ENCODE results near the gene TMEM101. TPM values are rescaled to one million over a fixed set of nuclear protein-coding genes. Genes with fewer than 3 reads are reported as not detected.
A peak's percentile ranks its signal among the peaks of the same experiment; 100 is the strongest.
"Not testable (repeated sequence)": the region's sequence is repeated elsewhere in the genome, so short reads cannot be mapped to it uniquely, and the experiment has no call there.

Gene TMEM101
- 35.4 TPM for polyA plus RNA-seq (2013, experiment 1 of 4)
- polyA plus RNA-seq (2013, experiment 2 of 4), result 40.2 TPM
- 32.5 TPM for polyA plus RNA-seq (2013, experiment 3 of 4)
- 39.3 TPM for polyA plus RNA-seq (2013, experiment 4 of 4)

DNA sequence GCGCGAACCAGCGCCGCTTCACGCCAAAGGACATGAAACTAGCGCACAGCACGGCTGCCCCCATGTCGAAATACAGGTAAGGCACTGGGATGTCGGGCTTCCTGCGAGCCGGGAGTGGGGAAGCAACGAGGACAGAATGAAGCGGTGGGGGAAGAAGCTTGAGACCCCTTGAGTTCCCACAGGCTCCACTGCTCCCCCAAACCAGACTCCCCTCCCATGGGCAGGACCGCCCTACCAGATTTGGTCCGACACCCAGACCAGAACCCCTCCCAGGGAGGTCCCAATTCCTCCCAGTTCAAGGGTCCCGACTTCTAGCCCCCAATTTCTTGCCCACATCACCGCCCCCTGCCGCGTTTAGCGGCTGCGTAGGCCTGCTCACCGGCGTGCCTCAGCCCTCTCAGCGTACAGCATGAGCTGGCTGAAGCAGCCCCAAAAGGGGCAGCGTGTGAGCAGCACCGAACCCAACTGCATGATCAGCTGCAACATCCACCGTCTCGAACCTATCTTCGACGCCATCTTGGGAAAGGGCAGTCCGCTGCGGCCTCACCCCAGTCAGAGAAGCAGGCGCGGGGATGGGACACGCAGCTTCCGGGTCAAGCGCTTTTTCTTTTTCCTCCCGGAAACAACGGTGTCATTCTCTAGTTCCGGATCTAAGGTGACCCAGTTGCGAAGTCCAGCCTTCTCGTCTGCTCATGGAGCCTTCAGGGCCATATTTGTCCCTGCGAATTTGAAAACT is at the start of gene TMEM101:
TSS of gene TMEM101 (minus strand) at position 527 of the 736 bp plus-strand sequence. CDS start at position 516, 11 bp downstream.
- no peaks in the 10 kb centered on the region for H3K27me3 ChIP-seq (ENCODE audit: control insufficient read depth, insufficient read depth, low read length, poor library complexity, severe bottlenecking)
- H3K9me3 ChIP-seq (ENCODE audit: control insufficient read depth, low read length), result no peaks in the 10 kb centered on the region
- H3K4me3 ChIP-seq (ENCODE audit: insufficient read depth, low read depth, low read length), result peak within 1 kb of the TSS; percentile 88
- WGBS, 2 experiments, result 1% methylated on average over 43 of the region's 43 CpGs
- H3K27ac ChIP-seq (ENCODE audit: insufficient read depth, low read depth, low read length, poor library complexity, severe bottlenecking), result peak within 1 kb of the TSS; percentile 53
- no peaks in the 10 kb centered on the region for H3K4me1 ChIP-seq (ENCODE audit: control insufficient read depth, insufficient read depth, low read length)
- H3K36me3 ChIP-seq (ENCODE audit: control insufficient read depth, insufficient read depth, low read length), result no peaks in the 10 kb centered on the region

- Histone ChIP-seq H3K27me3 (ENCODE audit: control insufficient read depth, insufficient read depth, low read length, poor library complexity, severe bottlenecking) (no peaks in the 10 kb centered on the region), H3K27ac (ENCODE audit: insufficient read depth, low read depth, low read length, poor library complexity, severe bottlenecking) (no peak overlapping the region), H3K4me3 (ENCODE audit: insufficient read depth, low read depth, low read length) (no peak overlapping the region), H3K4me1 (ENCODE audit: control insufficient read depth, insufficient read depth, low read length) (peaks cover 5% of the 10 kb centered on the region), H3K9me3 (ENCODE audit: control insufficient read depth, low read length) (no peaks in the 10 kb centered on the region), H3K36me3 (ENCODE audit: control insufficient read depth, insufficient read depth, low read length) (peaks cover 9% of the 10 kb centered on the region)
- 93% methylated on average over 9 of the region's 10 CpGs for WGBS, 2 experiments
Measured at GRCh38 chr17:44063704-44064639, 49.2 kb upstream of the TMEM101 start.

DNA sequence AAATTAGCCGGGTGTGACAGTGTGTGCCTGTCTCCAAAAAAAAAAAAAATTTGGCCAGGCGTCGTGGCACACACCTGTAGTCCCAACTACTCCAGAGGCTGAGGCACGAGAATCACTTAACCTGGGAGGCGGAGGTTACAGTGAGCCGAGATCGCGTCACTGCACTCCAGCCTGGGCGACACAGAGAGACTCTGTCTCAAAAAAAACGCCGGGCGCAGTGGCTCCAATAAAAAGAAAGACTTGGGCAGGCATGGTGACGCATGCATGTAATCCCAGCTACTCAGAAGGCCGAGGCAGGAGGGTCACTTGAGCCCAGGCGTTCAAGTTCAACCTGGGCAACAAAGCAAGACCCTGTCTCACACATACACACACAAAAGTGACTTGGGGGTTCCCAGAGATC is 48.1 kb upstream of the TMEM101 start:
- Histone ChIP-seq H3K27me3 (ENCODE audit: control insufficient read depth, insufficient read depth, low read length, poor library complexity, severe bottlenecking) (no peaks in the 10 kb centered on the region), H3K4me1 (ENCODE audit: control insufficient read depth, insufficient read depth, low read length) (peaks cover 5% of the 10 kb centered on the region), H3K27ac (ENCODE audit: insufficient read depth, low read depth, low read length, poor library complexity, severe bottlenecking) (no peak overlapping the region), H3K4me3 (ENCODE audit: insufficient read depth, low read depth, low read length) (no peak overlapping the region), H3K36me3 (ENCODE audit: control insufficient read depth, insufficient read depth, low read length) (peaks cover 13% of the 10 kb centered on the region), H3K9me3 (ENCODE audit: control insufficient read depth, low read length) (no peaks in the 10 kb centered on the region)
- 93 to 95% methylated on average over 15 of the region's 15 CpGs for WGBS, 2 experiments

DNA sequence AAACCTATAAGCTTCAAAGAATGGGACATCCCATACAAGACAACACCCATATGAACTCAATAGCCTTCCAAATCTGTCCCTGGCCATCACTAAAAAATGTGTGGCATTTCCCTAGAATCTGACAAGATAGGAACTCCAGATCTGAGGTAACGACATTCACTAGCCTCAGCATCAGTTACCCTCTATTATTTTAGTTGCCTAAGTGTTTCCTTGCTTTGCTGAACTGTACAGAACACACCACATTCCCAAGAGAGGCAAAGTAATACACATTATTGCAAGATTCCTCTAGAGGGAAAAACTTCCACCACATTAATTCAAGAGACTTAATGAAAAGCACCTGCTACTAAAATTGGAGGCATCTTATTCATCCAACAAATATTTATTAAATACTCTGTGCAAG is 46.7 kb upstream of the TMEM101 start:
- 86 to 90% methylated on average over 1 of the region's 1 CpG for WGBS, 2 experiments
- peaks cover 5% of the 10 kb centered on the region for H3K4me1 ChIP-seq (ENCODE audit: control insufficient read depth, insufficient read depth, low read length)
- peaks cover 14% of the 10 kb centered on the region for H3K36me3 ChIP-seq (ENCODE audit: control insufficient read depth, insufficient read depth, low read length)

DNA sequence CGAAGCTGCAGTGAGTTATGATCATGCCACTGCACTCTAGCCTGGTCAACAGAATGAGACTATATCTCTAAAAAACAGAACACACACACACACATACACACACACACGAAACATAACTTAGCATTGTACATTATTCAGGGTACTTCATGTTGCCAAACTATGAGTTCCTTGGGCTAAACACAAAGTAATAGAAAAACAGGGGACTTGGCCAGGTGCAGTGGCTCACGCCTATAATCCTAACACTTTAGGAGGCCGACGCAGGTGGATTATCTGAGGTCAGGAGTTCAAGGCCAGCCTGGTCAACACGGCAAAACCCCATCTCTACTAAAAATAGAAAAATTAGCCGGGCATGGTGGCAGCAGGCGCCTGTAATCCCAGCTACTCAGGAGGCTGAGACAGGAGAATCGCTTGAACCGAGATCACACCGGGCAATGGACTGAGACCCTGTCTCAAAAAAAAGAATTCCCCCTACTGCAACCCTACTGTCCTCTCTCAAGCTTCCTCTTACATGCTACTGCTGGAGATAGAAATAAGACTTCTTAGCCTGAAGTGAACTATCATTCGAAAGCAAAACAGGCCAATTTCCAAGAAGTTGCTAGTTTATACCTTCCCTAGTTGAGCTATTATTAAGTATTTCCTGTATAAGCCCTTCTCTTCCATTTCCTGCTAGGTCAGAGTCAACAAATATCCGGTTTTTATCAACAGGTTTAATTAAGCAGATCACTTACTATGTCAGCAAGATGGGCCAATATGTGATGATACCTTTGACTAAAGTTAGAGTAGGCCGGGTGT is 44.5 kb upstream of the TMEM101 start:
- Histone ChIP-seq H3K4me1 (ENCODE audit: control insufficient read depth, insufficient read depth, low read length) (peaks cover 5% of the 10 kb centered on the region), H3K36me3 (ENCODE audit: control insufficient read depth, insufficient read depth, low read length) (peaks cover 19% of the 10 kb centered on the region), H3K9me3 (ENCODE audit: control insufficient read depth, low read length) (no peaks in the 10 kb centered on the region), H3K27me3 (ENCODE audit: control insufficient read depth, insufficient read depth, low read length, poor library complexity, severe bottlenecking) (no peaks in the 10 kb centered on the region), H3K4me3 (ENCODE audit: insufficient read depth, low read depth, low read length) (no peak overlapping the region), H3K27ac (ENCODE audit: insufficient read depth, low read depth, low read length, poor library complexity, severe bottlenecking) (no peak overlapping the region)
- 93 to 94% methylated on average over 13 to 14 of the region's 14 CpGs for WGBS, 2 experiments

More for the DNA sequence above, 46.7 kb upstream of the TMEM101 start:
- Histone ChIP-seq H3K9me3 (ENCODE audit: control insufficient read depth, low read length) (no peaks in the 10 kb centered on the region), H3K27me3 (ENCODE audit: control insufficient read depth, insufficient read depth, low read length, poor library complexity, severe bottlenecking) (no peaks in the 10 kb centered on the region), H3K4me3 (ENCODE audit: insufficient read depth, low read depth, low read length) (no peak overlapping the region), H3K27ac (ENCODE audit: insufficient read depth, low read depth, low read length, poor library complexity, severe bottlenecking) (no peak overlapping the region)

DNA sequence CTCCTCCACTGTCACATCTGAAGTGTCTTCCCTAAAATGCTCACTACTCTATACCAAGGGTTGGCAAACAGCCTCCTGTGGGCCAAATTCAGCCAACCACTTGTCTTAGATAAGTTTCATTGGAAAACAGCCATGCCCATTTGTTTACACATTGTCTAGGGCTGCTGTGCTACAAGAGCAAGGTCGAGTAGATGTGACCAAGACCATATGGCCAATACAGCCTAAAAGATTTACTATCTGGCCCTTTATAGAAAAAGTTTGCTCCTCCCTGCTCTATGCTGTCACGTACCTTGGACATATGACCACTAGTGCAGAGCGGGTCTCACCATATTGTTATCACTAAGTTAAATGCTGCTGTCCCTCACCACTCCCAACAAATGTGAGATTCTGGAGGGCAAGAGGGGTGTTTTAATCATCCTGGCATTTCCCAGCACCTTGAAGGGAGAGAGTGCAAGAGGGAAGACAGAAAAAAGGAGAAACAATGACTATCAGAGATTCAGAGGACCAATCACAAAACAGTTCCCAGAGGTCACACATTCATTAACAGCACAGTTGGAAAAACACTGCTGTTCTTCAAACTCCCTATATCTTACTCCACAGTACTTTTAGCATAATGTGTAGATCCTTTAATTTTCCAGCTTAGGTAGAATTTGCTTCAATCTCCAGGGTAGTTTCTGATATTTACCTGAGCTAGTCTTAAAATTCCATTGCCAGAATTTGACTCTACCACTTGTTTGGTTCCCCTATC is 38.5 kb upstream of the TMEM101 start:
- H3K4me1 ChIP-seq (ENCODE audit: control insufficient read depth, insufficient read depth, low read length), result no peaks in the 10 kb centered on the region
- H3K27me3 ChIP-seq (ENCODE audit: control insufficient read depth, insufficient read depth, low read length, poor library complexity, severe bottlenecking), result no peaks in the 10 kb centered on the region
- WGBS, 2 experiments, result 93 to 97% methylated on average over 3 of the region's 3 CpGs
- H3K36me3 ChIP-seq (ENCODE audit: control insufficient read depth, insufficient read depth, low read length), result peaks cover 41% of the 10 kb centered on the region
- H3K27ac ChIP-seq (ENCODE audit: insufficient read depth, low read depth, low read length, poor library complexity, severe bottlenecking), result no peak overlapping the region
- H3K9me3 ChIP-seq (ENCODE audit: control insufficient read depth, low read length), result no peaks in the 10 kb centered on the region
- no peak overlapping the region for H3K4me3 ChIP-seq (ENCODE audit: insufficient read depth, low read depth, low read length)

- H3K36me3 ChIP-seq (ENCODE audit: control insufficient read depth, insufficient read depth, low read length), result peaks cover 47% of the 10 kb centered on the region
- H3K9me3 ChIP-seq (ENCODE audit: control insufficient read depth, low read length), result no peaks in the 10 kb centered on the region
- WGBS, 2 experiments, result 96% methylated on average over 9 of the region's 9 CpGs
- no peaks in the 10 kb centered on the region for H3K4me1 ChIP-seq (ENCODE audit: control insufficient read depth, insufficient read depth, low read length)
- H3K27me3 ChIP-seq (ENCODE audit: control insufficient read depth, insufficient read depth, low read length, poor library complexity, severe bottlenecking), result no peaks in the 10 kb centered on the region
- no peak overlapping the region for H3K4me3 ChIP-seq (ENCODE audit: insufficient read depth, low read depth, low read length)
- no peak overlapping the region for H3K27ac ChIP-seq (ENCODE audit: insufficient read depth, low read depth, low read length, poor library complexity, severe bottlenecking)
Measured at GRCh38 chr17:44049294-44050060, 34.7 kb upstream of the TMEM101 start.

DNA sequence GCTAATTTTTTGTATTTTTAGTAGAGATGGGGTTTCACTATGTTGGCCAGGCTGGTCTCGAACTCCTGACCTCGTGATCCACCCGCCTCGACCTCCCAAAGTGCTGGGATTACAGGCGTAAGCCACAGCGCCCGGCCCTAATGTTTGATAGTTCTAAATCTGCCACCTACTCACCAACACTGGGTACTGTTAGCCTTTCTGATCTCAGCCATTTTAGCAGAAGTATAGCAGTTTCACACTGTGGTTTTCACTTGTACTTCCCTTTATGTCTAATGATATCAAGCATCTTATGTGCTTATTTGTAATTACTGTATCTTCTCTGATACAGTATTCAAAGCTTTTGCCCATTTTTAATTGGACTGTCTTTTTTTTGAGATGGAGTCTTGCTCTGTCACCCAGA is 32.1 kb upstream of the TMEM101 start:
- WGBS, 2 experiments, result 90 to 95% methylated on average over 7 of the region's 7 CpGs

GRCh38 chr17:44045486-44045885 is 30.7 kb upstream of the TMEM101 start:
- no peaks in the 10 kb centered on the region for H3K4me1 ChIP-seq (ENCODE audit: control insufficient read depth, insufficient read depth, low read length)
- peaks cover 19% of the 10 kb centered on the region for H3K36me3 ChIP-seq (ENCODE audit: control insufficient read depth, insufficient read depth, low read length)
- 90 to 98% methylated on average over 4 of the region's 4 CpGs for WGBS, 2 experiments
- no peak overlapping the region for H3K4me3 ChIP-seq (ENCODE audit: insufficient read depth, low read depth, low read length)
- no peaks in the 10 kb centered on the region for H3K9me3 ChIP-seq (ENCODE audit: control insufficient read depth, low read length)
- no peaks in the 10 kb centered on the region for H3K27me3 ChIP-seq (ENCODE audit: control insufficient read depth, insufficient read depth, low read length, poor library complexity, severe bottlenecking)
- H3K27ac ChIP-seq (ENCODE audit: insufficient read depth, low read depth, low read length, poor library complexity, severe bottlenecking), result no peak overlapping the region

More for the DNA sequence above, 32.1 kb upstream of the TMEM101 start:
- not testable (repeated sequence) for H3K4me1 ChIP-seq (ENCODE audit: control insufficient read depth, insufficient read depth, low read length); H3K27ac ChIP-seq (ENCODE audit: insufficient read depth, low read depth, low read length, poor library complexity, severe bottlenecking); H3K4me3 ChIP-seq (ENCODE audit: insufficient read depth, low read depth, low read length); H3K27me3 ChIP-seq (ENCODE audit: control insufficient read depth, insufficient read depth, low read length, poor library complexity, severe bottlenecking); H3K9me3 ChIP-seq (ENCODE audit: control insufficient read depth, low read length)
- peaks cover 32% of the 10 kb centered on the region for H3K36me3 ChIP-seq (ENCODE audit: control insufficient read depth, insufficient read depth, low read length)

All from ectodermal cell (in vitro differentiated cells).